HG03045 (cell line): ENCODE measurements around the gene TENM4.

Experiments used
- ATAC-seq: cut with Tn5 transposase; IDR thresholded peaks from one replicate; pipeline ENCODE4 v1.9.1; 2021; ENCODE audit warnings: mild to moderate bottlenecking, moderate library complexity; ENCODE audit not compliant: unreplicated experiment

Gene TENM4

GRCh38 chr11:78804991-78805390 lies 635.8 kb downstream of the TENM4 start:
- ATAC-seq, result no peak

GRCh38 chr11:78803995-78804394 lies 636.8 kb downstream of the TENM4 start:
- ATAC-seq, result no peak

- ATAC-seq, result no peak
These were observed 638.6 kb downstream of the TENM4 start for GRCh38 chr11:78802058-78802761.

- no peak for ATAC-seq
These were observed 639.5 kb downstream of the TENM4 start for GRCh38 chr11:78801161-78801884.

- ATAC-seq, result no peak
These were observed 640.1 kb downstream of the TENM4 start for GRCh38 chr11:78800756-78801155.

- ATAC-seq, result no peak
These were observed 640.6 kb downstream of the TENM4 start for GRCh38 chr11:78800096-78800690.

- ATAC-seq, result peak; percentile 79
These were observed 642.2 kb downstream of the TENM4 start for GRCh38 chr11:78798663-78799062.

- no peak for ATAC-seq
These were observed 643.3 kb downstream of the TENM4 start for GRCh38 chr11:78797559-78797958.

- ATAC-seq, result no peak
These were observed 643.9 kb downstream of the TENM4 start for GRCh38 chr11:78796956-78797355.

GRCh38 chr11:78795621-78796261 lies 645.1 kb downstream of the TENM4 start:
- ATAC-seq, result no peak

GRCh38 chr11:78791964-78792363 lies 648.9 kb downstream of the TENM4 start:
- ATAC-seq, result no peak

- no peak for ATAC-seq
These were observed 649.6 kb downstream of the TENM4 start for GRCh38 chr11:78791254-78791653.

GRCh38 chr11:78790784-78791183 lies 650.0 kb downstream of the TENM4 start:
- ATAC-seq, result no peak

GRCh38 chr11:78789375-78789774 lies 651.5 kb downstream of the TENM4 start:
- ATAC-seq, result no peak

- ATAC-seq, result no peak
These were observed 652.3 kb downstream of the TENM4 start for GRCh38 chr11:78788533-78788932.

- no peak for ATAC-seq
These were observed 653.1 kb downstream of the TENM4 start for GRCh38 chr11:78787696-78788095.

GRCh38 chr11:78786746-78787145 lies 654.1 kb downstream of the TENM4 start:
- ATAC-seq, result no peak

GRCh38 chr11:78786086-78786485 lies 654.7 kb downstream of the TENM4 start:
- no peak for ATAC-seq

GRCh38 chr11:78784321-78785061 lies 656.3 kb downstream of the TENM4 start:
- no peak for ATAC-seq

- no peak for ATAC-seq
These were observed 657.0 kb downstream of the TENM4 start for GRCh38 chr11:78783846-78784245.

GRCh38 chr11:78783301-78783700 lies 657.5 kb downstream of the TENM4 start:
- ATAC-seq, result no peak
